Thymus (tissue), 11 donors: ENCODE results near the gene TNFRSF19. TPM values are rescaled to one million over a fixed set of nuclear protein-coding genes. Genes with fewer than 3 reads are reported as not detected.

Source experiments
- DNase-seq, 9 donors: peaks; one replicate each; pipeline ENCODE4 v3.0.0-alpha.2; 2013; ENCODE audit warnings: low spot score in 9 of 9, low read depth in 6 of 9, missing footprints in 1 of 9
- H3K27ac ChIP-seq, 2 donors: one replicate each; pipeline ENCODE4 v1.5.1; 2013; ENCODE audit warnings: control low read depth in 1 of 2, low read depth in 1 of 2, low read length in 1 of 2, mild to moderate bottlenecking in 1 of 2, moderate library complexity in 1 of 2
- H3K27me3 ChIP-seq, 2 donors: one replicate each; pipeline ENCODE4 v1.5.1; 2013; ENCODE audit warnings: low read length in 1 of 2; ENCODE audit not compliant: control insufficient read depth in 2 of 2, insufficient read depth in 1 of 2
- H3K36me3 ChIP-seq, 2 donors: one replicate each; pipeline ENCODE4 v1.5.1; 2013; ENCODE audit warnings: low read length in 1 of 2, mild to moderate bottlenecking in 1 of 2, moderate library complexity in 1 of 2; ENCODE audit not compliant: control insufficient read depth in 2 of 2, insufficient read depth in 2 of 2
- H3K4me1 ChIP-seq, 2 donors: one replicate each; pipeline ENCODE4 v1.5.1; 2013; ENCODE audit warnings: low read length in 2 of 2; ENCODE audit not compliant: control insufficient read depth in 2 of 2, insufficient read depth in 2 of 2
- H3K4me3 ChIP-seq, 2 donors: one replicate each; pipeline ENCODE4 v1.5.1; 2013; ENCODE audit warnings: low read length in 2 of 2, control low read depth in 1 of 2, mild to moderate bottlenecking in 1 of 2
- H3K9me3 ChIP-seq, 2 donors: one replicate each; pipeline ENCODE4 v1.5.1; 2013; ENCODE audit warnings: low read length in 1 of 2, mild to moderate bottlenecking in 1 of 2; ENCODE audit not compliant: control insufficient read depth in 2 of 2, insufficient read depth in 1 of 2
- WGBS: extraction: QIAGEN DNeasy Blood & Tissue Kit; methylation state at CpG from one replicate; pipeline ENCODE4 v1.1.7; 2013; 5-methylcytosine and 5-hydroxymethylcytosine counted together
- polyA plus RNA-seq: library from polyadenylated mRNA; stranded (reverse); fragments of 200-250 nt; gene quantifications from one replicate; pipeline ENCODE4 v1.2.3, GENCODE V29; 2013
- total RNA-seq: library from RNA; stranded (reverse); fragments of 120-200 nt; gene quantifications from one replicate; pipeline ENCODE4 v1.2.4, GENCODE V29; 2013
- donor health status: healthy.

TNFRSF19 gene
- total and polyA plus RNA-seq, 2 donors: 7.6 to 8.5 TPM

GRCh38 chr13:23608701-23609413 lies 38.6 kb downstream of the TNFRSF19 start:
- Histone ChIP-seq H3K4me3 (no peak overlapping the region), H3K27ac (peak overlapping the region in 1 of 2 donors; percentile 43), H3K27me3 (no peaks in the 10 kb centered on the region), H3K9me3 (peaks cover 0 to 1% of the 10 kb centered on the region in 2 donors), H3K4me1 (peaks cover 0 to 17% of the 10 kb centered on the region in 2 donors), H3K36me3 (no peaks in the 10 kb centered on the region)
- no peak for DNase-seq
- WGBS: 42% methylated on average over 13 of the region's 13 CpGs

- Histone ChIP-seq H3K9me3 (peaks cover 0 to 1% of the 10 kb centered on the region in 2 donors), H3K27ac (peak overlapping the region in 1 of 2 donors; percentile 37), H3K4me1 (peaks cover 0 to 17% of the 10 kb centered on the region in 2 donors), H3K4me3 (no peak overlapping the region), H3K27me3 (no peaks in the 10 kb centered on the region), H3K36me3 (no peaks in the 10 kb centered on the region)
- DNase-seq: peak in 1 of 9 donors; percentile 26
- WGBS: 10% methylated on average over 7 of the region's 7 CpGs
These were observed 39.2 kb downstream of the TNFRSF19 start for GRCh38 chr13:23609414-23609760.

GRCh38 chr13:23609874-23610576 lies 39.8 kb downstream of the TNFRSF19 start:
- no peak overlapping the region for H3K4me3 ChIP-seq
- H3K4me1 ChIP-seq: peaks cover 0 to 17% of the 10 kb centered on the region in 2 donors
- 25% methylated on average over 3 of the region's 3 CpGs for WGBS
- H3K27ac ChIP-seq: peak overlapping the region in 1 of 2 donors; percentile 45
- H3K36me3 ChIP-seq: no peaks in the 10 kb centered on the region
- no peaks in the 10 kb centered on the region for H3K27me3 ChIP-seq
- DNase-seq: no peak
- peaks cover 0 to 1% of the 10 kb centered on the region in 2 donors for H3K9me3 ChIP-seq

GRCh38 chr13:23610966-23611491 lies 40.8 kb downstream of the TNFRSF19 start:
- Histone ChIP-seq H3K4me1 (peaks cover 0 to 17% of the 10 kb centered on the region in 2 donors), H3K27ac (no peak overlapping the region), H3K4me3 (no peak overlapping the region), H3K27me3 (no peaks in the 10 kb centered on the region), H3K9me3 (peaks cover 0 to 1% of the 10 kb centered on the region in 2 donors), H3K36me3 (no peaks in the 10 kb centered on the region)
- no peak for DNase-seq
- 95% methylated on average over 2 of the region's 2 CpGs for WGBS

- Histone ChIP-seq H3K4me3 (no peak overlapping the region), H3K36me3 (no peaks in the 10 kb centered on the region), H3K27me3 (no peaks in the 10 kb centered on the region), H3K4me1 (peaks cover 0 to 17% of the 10 kb centered on the region in 2 donors), H3K9me3 (peaks cover 0 to 1% of the 10 kb centered on the region in 2 donors), H3K27ac (no peak overlapping the region)
- WGBS: 96% methylated on average over 1 of the region's 1 CpG
- no peak for DNase-seq
These were observed 42.0 kb downstream of the TNFRSF19 start for GRCh38 chr13:23612182-23612581.

GRCh38 chr13:23612731-23613130 lies 42.5 kb downstream of the TNFRSF19 start:
- Histone ChIP-seq H3K4me3 (no peak overlapping the region), H3K4me1 (peaks cover 0 to 18% of the 10 kb centered on the region in 2 donors), H3K27me3 (no peaks in the 10 kb centered on the region), H3K27ac (no peak overlapping the region), H3K9me3 (peaks cover 0 to 1% of the 10 kb centered on the region in 2 donors), H3K36me3 (no peaks in the 10 kb centered on the region)
- WGBS: 98% methylated on average over 2 of the region's 2 CpGs
- DNase-seq: no peak

GRCh38 chr13:23613596-23613995 lies 43.4 kb downstream of the TNFRSF19 start:
- H3K4me3 ChIP-seq: no peak overlapping the region
- no peaks in the 10 kb centered on the region for H3K36me3 ChIP-seq
- no peak for DNase-seq
- no peak overlapping the region for H3K27ac ChIP-seq
- WGBS: over 99% methylated on average over 3 of the region's 3 CpGs
- H3K9me3 ChIP-seq: peaks cover 0 to 1% of the 10 kb centered on the region in 2 donors
- H3K27me3 ChIP-seq: no peaks in the 10 kb centered on the region
- peaks cover 0 to 15% of the 10 kb centered on the region in 2 donors for H3K4me1 ChIP-seq

- no peak overlapping the region for H3K27ac ChIP-seq
- no peak overlapping the region for H3K4me3 ChIP-seq
- 97% methylated on average over 15 of the region's 15 CpGs for WGBS
- DNase-seq: no peak
- H3K27me3 ChIP-seq: no peaks in the 10 kb centered on the region
- peaks cover 0 to 2% of the 10 kb centered on the region in 2 donors for H3K4me1 ChIP-seq
- H3K36me3 ChIP-seq: no peaks in the 10 kb centered on the region
- no peaks in the 10 kb centered on the region for H3K9me3 ChIP-seq
These were observed 45.3 kb downstream of the TNFRSF19 start for GRCh38 chr13:23615395-23616081.

GRCh38 chr13:23616228-23616627 lies 46.0 kb downstream of the TNFRSF19 start:
- WGBS: 93% methylated on average over 2 of the region's 2 CpGs
- DNase-seq: no peak
- H3K27me3 ChIP-seq: no peaks in the 10 kb centered on the region
- no peaks in the 10 kb centered on the region for H3K36me3 ChIP-seq
- H3K4me3 ChIP-seq: no peak overlapping the region
- no peaks in the 10 kb centered on the region for H3K9me3 ChIP-seq
- H3K27ac ChIP-seq: no peak overlapping the region
- peaks cover 0 to 4% of the 10 kb centered on the region in 2 donors for H3K4me1 ChIP-seq
